ENCODE results near the gene HDHD5. TPM values are rescaled to one million over a fixed set of nuclear protein-coding genes. Genes with fewer than 3 reads are reported as not detected.

Gene HDHD5
- total RNA-seq, 1 donor from 2014 or later, result 40.4 TPM

DNA sequence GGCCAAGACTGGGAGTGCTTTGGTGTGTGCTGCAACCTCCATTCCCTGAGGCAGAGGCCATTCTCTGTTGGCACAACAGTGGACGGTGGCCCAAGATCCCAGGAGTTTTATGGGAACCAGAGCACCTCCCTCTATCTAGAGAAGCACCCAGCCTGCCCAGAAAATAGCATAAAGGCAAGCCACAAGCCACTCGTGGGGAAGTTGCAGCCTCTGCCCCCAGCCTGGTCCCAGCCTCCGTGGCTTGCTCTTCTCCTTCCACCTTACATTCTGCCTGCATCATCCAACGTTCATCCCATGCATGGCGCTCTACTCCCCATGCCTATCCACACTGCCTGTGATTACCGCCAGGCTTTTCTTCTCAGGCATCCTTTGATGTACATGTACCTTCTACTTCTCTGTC lies 58.5 kb downstream of the HDHD5 start:
- DNase-seq (ENCODE audit: low spot score, unreplicated experiment), result no peak
- H3K27me3 Mint-ChIP-seq, result no peaks in the 10 kb centered on the region

DNA sequence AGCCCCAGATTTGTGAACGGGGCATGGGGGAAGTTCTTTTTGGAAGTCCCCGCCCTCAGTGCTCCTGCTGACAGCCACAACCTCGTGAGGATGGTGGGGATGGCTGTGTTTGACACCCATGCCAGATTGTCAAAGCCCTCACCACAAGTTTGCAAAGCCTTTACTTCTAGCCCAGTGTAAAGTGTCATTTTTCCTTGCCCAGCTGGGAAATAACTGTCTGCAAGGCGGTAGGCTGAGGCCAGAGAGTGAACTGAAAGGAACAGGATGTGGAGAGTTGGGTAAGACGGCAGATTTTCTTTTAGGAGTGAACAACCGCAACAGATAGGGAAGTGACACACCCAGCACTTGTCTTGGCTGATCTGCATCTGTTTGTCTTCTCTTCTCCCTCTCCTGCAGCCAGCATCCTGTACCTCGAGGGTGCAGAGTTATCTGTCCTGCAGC lies 60.7 kb downstream of the HDHD5 start:
- no peaks in the 10 kb centered on the region for H3K9me3 Mint-ChIP-seq (ENCODE audit: low read depth)
- H3K4me1 Mint-ChIP-seq (ENCODE audit: low read depth), result no peaks in the 10 kb centered on the region
- DNase-seq (ENCODE audit: low spot score, unreplicated experiment), result no peak
- H3K36me3 Mint-ChIP-seq (ENCODE audit: insufficient read depth), result peaks cover 2% of the 10 kb centered on the region
- H3K4me3 Mint-ChIP-seq (ENCODE audit: low read depth), result no peak overlapping the region
- TF ChIP-seq, protein P1, sequence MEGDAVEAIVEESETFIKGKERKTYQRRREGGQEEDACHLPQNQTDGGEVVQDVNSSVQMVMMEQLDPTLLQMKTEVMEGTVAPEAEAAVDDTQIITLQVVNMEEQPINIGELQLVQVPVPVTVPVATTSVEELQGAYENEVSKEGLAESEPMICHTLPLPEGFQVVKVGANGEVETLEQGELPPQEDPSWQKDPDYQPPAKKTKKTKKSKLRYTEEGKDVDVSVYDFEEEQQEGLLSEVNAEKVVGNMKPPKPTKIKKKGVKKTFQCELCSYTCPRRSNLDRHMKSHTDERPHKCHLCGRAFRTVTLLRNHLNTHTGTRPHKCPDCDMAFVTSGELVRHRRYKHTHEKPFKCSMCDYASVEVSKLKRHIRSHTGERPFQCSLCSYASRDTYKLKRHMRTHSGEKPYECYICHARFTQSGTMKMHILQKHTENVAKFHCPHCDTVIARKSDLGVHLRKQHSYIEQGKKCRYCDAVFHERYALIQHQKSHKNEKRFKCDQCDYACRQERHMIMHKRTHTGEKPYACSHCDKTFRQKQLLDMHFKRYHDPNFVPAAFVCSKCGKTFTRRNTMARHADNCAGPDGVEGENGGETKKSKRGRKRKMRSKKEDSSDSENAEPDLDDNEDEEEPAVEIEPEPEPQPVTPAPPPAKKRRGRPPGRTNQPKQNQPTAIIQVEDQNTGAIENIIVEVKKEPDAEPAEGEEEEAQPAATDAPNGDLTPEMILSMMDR (IDR thresholded peaks at IDR 0.05; ENCODE audit: unreplicated experiment), result no peak
- H3K27me3 Mint-ChIP-seq, result no peaks in the 10 kb centered on the region
- no peak overlapping the region for H3K27ac Mint-ChIP-seq

More for the DNA sequence above, 58.5 kb downstream of the HDHD5 start:
- Mint-ChIP-seq H3K4me1 (ENCODE audit: low read depth) (no peaks in the 10 kb centered on the region), H3K4me3 (ENCODE audit: low read depth) (no peak overlapping the region), H3K36me3 (ENCODE audit: insufficient read depth) (peaks cover 4% of the 10 kb centered on the region), H3K27ac (no peak overlapping the region), H3K9me3 (ENCODE audit: low read depth) (no peaks in the 10 kb centered on the region)
- TF ChIP-seq, protein P1 (IDR thresholded peaks at IDR 0.05; ENCODE audit: unreplicated experiment), result no peak

DNA sequence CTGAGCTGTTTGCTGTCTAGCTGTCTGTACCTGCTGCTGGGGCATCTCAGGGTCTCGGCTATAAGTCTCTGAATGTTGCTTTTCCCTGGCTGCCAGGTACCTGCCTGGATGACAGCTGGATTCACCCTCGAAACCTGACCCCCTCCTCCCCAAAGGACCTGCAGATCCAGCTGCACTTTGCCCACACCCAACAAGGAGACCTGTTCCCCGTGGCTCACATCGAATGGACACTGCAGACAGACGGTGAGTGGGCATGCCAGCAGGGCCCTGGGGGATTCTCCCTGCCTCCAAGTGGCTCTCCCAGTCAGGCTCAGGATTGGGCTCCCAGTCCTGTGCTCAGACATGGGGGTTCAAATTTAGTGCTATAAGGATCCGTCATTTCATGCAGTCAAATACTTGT lies 61.4 kb downstream of the HDHD5 start:
- H3K27me3 Mint-ChIP-seq, result no peaks in the 10 kb centered on the region
- H3K4me1 Mint-ChIP-seq (ENCODE audit: low read depth), result no peaks in the 10 kb centered on the region
- H3K27ac Mint-ChIP-seq, result no peak overlapping the region
- no peak overlapping the region for H3K4me3 Mint-ChIP-seq (ENCODE audit: low read depth)
- TF ChIP-seq, protein P1 (IDR thresholded peaks at IDR 0.05; ENCODE audit: unreplicated experiment), result no peak
- peaks cover 2% of the 10 kb centered on the region for H3K36me3 Mint-ChIP-seq (ENCODE audit: insufficient read depth)
- no peak for DNase-seq (ENCODE audit: low spot score, unreplicated experiment)
- H3K9me3 Mint-ChIP-seq (ENCODE audit: low read depth), result no peaks in the 10 kb centered on the region

DNA sequence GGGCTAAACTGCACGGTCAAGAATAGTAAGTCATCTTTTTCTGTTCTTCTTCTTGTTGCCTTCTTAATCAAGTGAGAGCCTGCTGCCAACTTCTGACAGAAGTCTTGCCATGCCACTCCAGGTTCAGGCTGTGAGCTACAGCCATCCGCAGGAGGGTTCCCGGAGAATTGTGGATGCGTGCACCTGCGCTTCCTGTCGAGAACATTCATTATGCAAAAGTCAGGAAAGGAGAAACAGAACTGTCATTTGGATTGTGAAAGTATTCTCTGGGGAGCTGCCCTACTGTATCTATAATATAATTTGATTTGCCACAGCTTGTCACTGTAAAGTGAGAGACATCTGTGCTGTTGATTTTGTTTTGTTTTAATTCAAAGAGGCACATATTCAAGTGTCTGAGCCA lies 62.0 kb downstream of the HDHD5 start:
- TF ChIP-seq, protein P1 (IDR thresholded peaks at IDR 0.05; ENCODE audit: unreplicated experiment), result no peak
- no peak overlapping the region for H3K4me3 Mint-ChIP-seq (ENCODE audit: low read depth)
- H3K4me1 Mint-ChIP-seq (ENCODE audit: low read depth), result no peaks in the 10 kb centered on the region
- no peak for DNase-seq (ENCODE audit: low spot score, unreplicated experiment)
- H3K9me3 Mint-ChIP-seq (ENCODE audit: low read depth), result no peaks in the 10 kb centered on the region
- H3K36me3 Mint-ChIP-seq (ENCODE audit: insufficient read depth), result peaks cover 2% of the 10 kb centered on the region
- no peak overlapping the region for H3K27ac Mint-ChIP-seq
- no peaks in the 10 kb centered on the region for H3K27me3 Mint-ChIP-seq

DNA sequence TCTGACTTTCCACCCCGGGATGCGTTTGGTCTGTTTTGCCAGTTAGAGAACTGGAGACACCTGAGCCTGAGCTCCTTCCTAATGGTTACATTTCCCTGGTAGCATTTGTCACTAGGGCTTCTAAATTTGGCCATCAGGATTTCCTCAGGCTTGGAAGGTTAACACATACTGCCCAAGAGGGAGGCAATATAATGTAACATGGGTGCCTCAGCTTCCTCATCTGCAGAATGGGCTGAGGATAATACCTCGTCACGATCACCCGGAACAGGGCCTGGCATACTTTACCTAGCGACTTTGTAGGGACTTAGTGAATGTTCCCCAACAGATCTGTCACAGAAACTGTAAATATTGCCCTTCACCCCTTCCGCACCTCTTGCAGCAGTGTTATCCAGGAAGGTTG lies 63.0 kb downstream of the HDHD5 start:
- Mint-ChIP-seq H3K9me3 (ENCODE audit: low read depth) (no peaks in the 10 kb centered on the region), H3K36me3 (ENCODE audit: insufficient read depth) (peaks cover 2% of the 10 kb centered on the region), H3K4me1 (ENCODE audit: low read depth) (no peaks in the 10 kb centered on the region), H3K27me3 (no peaks in the 10 kb centered on the region), H3K27ac (no peak overlapping the region), H3K4me3 (ENCODE audit: low read depth) (no peak overlapping the region)
- TF ChIP-seq, protein P1 (IDR thresholded peaks at IDR 0.05; ENCODE audit: unreplicated experiment), result no peak
- no peak for DNase-seq (ENCODE audit: low spot score, unreplicated experiment)
